ENCODE data around the gene FGGY.

GRCh38 chr1:59352065-59352464 is 55.2 kb downstream of the FGGY start:
- TF ChIP-seq EZH2 (IDR thresholded peaks at IDR 0.05; ENCODE audit: borderline replicate concordance, low read length) (no peak), CTCF (conservative IDR thresholded peaks at IDR 0.05 in 1 of 2, IDR thresholded peaks at IDR 0.05 in 1 of 2; ENCODE audit: extremely low read depth in 1 of 2, insufficient read depth in 1 of 2, low read depth in 1 of 2, low read length in 2 of 2) (no peak)
